Measurements from ENCODE around the gene NR4A1. TPM values are rescaled to one million over a fixed set of nuclear protein-coding genes. Genes with fewer than 3 reads are reported as not detected.
A peak's percentile ranks its signal among the peaks of the same experiment; 100 is the strongest.

The NR4A1 gene
- total RNA-seq, 1 donor from 2014 or later = 0.79 TPM

GRCh38 chr12:52035926-52036325 is 15.3 kb upstream of the NR4A1 start:
- no peak for DNase-seq (ENCODE audit: low read depth)
- no peak for FAIRE-seq
- H3K4me3 ChIP-seq (ENCODE audit: low read depth, low read length) = no peak overlapping the region
- no peaks in the 10 kb centered on the region for H3K27me3 ChIP-seq (ENCODE audit: control insufficient read depth, insufficient read depth, low read length)
- TF ChIP-seq CTCF (IDR thresholded peaks at IDR 0.05; ENCODE audit: insufficient read depth, low read length, severe bottlenecking) = no peak
- H3K36me3 ChIP-seq (ENCODE audit: control insufficient read depth, insufficient read depth, low read length) = no peaks in the 10 kb centered on the region

- no peak for FAIRE-seq
- H3K36me3 ChIP-seq (ENCODE audit: control insufficient read depth, insufficient read depth, low read length) = no peaks in the 10 kb centered on the region
- H3K27me3 ChIP-seq (ENCODE audit: control insufficient read depth, insufficient read depth, low read length) = no peaks in the 10 kb centered on the region
- peak overlapping the region; percentile 30 for H3K4me3 ChIP-seq (ENCODE audit: low read depth, low read length)
- DNase-seq (ENCODE audit: low read depth) = peak; percentile 55
- no peak for TF ChIP-seq CTCF (IDR thresholded peaks at IDR 0.05; ENCODE audit: insufficient read depth, low read length, severe bottlenecking)
These were observed 14.6 kb upstream of the NR4A1 start for GRCh38 chr12:52036587-52037171.

GRCh38 chr12:52037248-52037861 is 13.9 kb upstream of the NR4A1 start:
- no peak for DNase-seq (ENCODE audit: low read depth)
- Histone ChIP-seq H3K4me3 (ENCODE audit: low read depth, low read length) (peak overlapping the region; percentile 28), H3K27me3 (ENCODE audit: control insufficient read depth, insufficient read depth, low read length) (no peaks in the 10 kb centered on the region), H3K36me3 (ENCODE audit: control insufficient read depth, insufficient read depth, low read length) (no peaks in the 10 kb centered on the region)
- no peak for FAIRE-seq
- no peak for TF ChIP-seq CTCF (IDR thresholded peaks at IDR 0.05; ENCODE audit: insufficient read depth, low read length, severe bottlenecking)

- DNase-seq (ENCODE audit: low read depth) = no peak
- Histone ChIP-seq H3K27me3 (ENCODE audit: control insufficient read depth, insufficient read depth, low read length) (no peaks in the 10 kb centered on the region), H3K4me3 (ENCODE audit: low read depth, low read length) (no peak overlapping the region), H3K36me3 (ENCODE audit: control insufficient read depth, insufficient read depth, low read length) (no peaks in the 10 kb centered on the region)
- TF ChIP-seq CTCF (IDR thresholded peaks at IDR 0.05; ENCODE audit: insufficient read depth, low read length, severe bottlenecking) = no peak
- no peak for FAIRE-seq
These were observed 12.8 kb upstream of the NR4A1 start for GRCh38 chr12:52038447-52038846.

- Histone ChIP-seq H3K36me3 (ENCODE audit: control insufficient read depth, insufficient read depth, low read length) (no peaks in the 10 kb centered on the region), H3K27me3 (ENCODE audit: control insufficient read depth, insufficient read depth, low read length) (no peaks in the 10 kb centered on the region), H3K4me3 (ENCODE audit: low read depth, low read length) (no peak overlapping the region)
- no peak for TF ChIP-seq CTCF (IDR thresholded peaks at IDR 0.05; ENCODE audit: insufficient read depth, low read length, severe bottlenecking)
- no peak for FAIRE-seq
- DNase-seq (ENCODE audit: low read depth) = no peak
These were observed 10.2 kb upstream of the NR4A1 start for GRCh38 chr12:52041035-52041434.

- no peaks in the 10 kb centered on the region for H3K27me3 ChIP-seq (ENCODE audit: control insufficient read depth, insufficient read depth, low read length)
- no peaks in the 10 kb centered on the region for H3K36me3 ChIP-seq (ENCODE audit: control insufficient read depth, insufficient read depth, low read length)
- H3K4me3 ChIP-seq (ENCODE audit: low read depth, low read length) = no peak overlapping the region
- DNase-seq (ENCODE audit: low read depth) (no peak), FAIRE-seq (no peak)
- TF ChIP-seq CTCF (IDR thresholded peaks at IDR 0.05; ENCODE audit: insufficient read depth, low read length, severe bottlenecking) = no peak
These were observed 9.5 kb upstream of the NR4A1 start for GRCh38 chr12:52041695-52042123.
